ENCODE measurements around the gene SRRD. TPM values are rescaled to one million over a fixed set of nuclear protein-coding genes. Genes with fewer than 3 reads are reported as not detected.
A peak's percentile ranks its signal among the peaks of the same experiment; 100 is the strongest.

SRRD gene
- total and polyA plus RNA-seq, 7 donors = 25.4 to 51.2 (median 36.1) TPM

DNA sequence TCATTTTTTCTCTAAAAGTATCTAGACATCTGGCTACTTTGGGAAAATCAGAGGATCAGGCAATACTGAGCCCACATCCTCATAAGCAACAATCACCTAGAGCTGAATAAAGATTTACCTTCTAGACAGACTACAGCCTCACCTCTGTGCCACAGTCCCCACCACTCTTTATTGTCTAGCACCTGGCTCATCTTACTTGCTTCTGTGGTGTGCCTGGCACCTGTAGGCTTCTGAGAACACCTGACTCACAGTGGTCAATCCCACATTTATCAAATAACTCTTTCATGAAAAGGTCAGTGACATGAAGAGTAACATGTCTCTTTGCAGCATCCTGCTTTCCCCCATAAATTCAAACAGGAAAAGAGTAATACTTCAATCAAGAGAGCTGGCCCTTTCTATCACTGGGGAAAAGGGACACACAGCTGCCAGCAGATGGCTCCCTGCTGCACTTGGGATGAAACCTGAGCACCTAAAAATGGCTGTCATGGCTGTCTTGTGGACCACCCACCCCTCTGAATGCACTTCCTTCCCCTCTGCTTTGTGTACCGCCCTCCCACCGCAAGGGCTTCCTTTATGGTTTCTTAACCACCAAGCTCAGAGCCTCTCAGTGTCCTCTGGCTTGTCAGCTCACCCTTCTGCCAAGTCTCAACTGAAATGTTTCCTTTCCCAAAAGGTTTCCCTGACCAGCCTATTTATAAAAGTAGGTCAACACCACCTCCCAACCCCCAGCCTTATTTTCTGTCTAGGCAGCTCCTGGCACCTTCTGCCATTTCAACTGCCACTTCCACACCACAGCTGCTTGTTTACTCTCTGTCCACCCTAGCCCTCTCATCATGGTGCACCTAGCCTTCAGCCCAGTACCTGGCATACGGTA lies 19.2 kb downstream of the SRRD start:
- peaks cover 41% of the 10 kb centered on the region for H3K4me1 ChIP-seq
- 13 to 18% (median 14%) methylated on average over 3 of the region's 3 CpGs for WGBS, 3 donors
- no peaks in the 10 kb centered on the region for H3K27me3 ChIP-seq (ENCODE audit: insufficient read depth in 3 of 3, low read length in 2 of 3)
- TF ChIP-seq CTCF (IDR thresholded peaks at IDR 0.05) = peak; percentile 53
- DNase-seq (peak; percentile 29 to 75), ATAC-seq (peak; percentile 83 to 91 (median 89))
- peak overlapping the region; percentile 13 for H3K4me3 ChIP-seq
- no peaks in the 10 kb centered on the region for H3K9me3 ChIP-seq
- intact Hi-C loops (cut with DNase I) = loop anchor here in 1 of 2 donors (2.0 to 5.0 kb wide), 2 partner anchors 24 to 89 kb away; partner anchors contain the start of gene TPST2
- H3K36me3 ChIP-seq (ENCODE audit: insufficient read depth in 1 of 2, low read depth in 1 of 2) = peaks cover 28 to 99% of the 10 kb centered on the region in 2 donors
- peak overlapping the region; percentile 88 for H3K27ac ChIP-seq

GRCh38 chr22:26503758-26504157 lies 20.1 kb downstream of the SRRD start:
- DNase-seq (no peak), ATAC-seq (peak in 2 of 4 donors; percentile 33 to 41)
- peak overlapping the region; percentile 88 for H3K27ac ChIP-seq
- H3K27me3 ChIP-seq (ENCODE audit: insufficient read depth in 3 of 3, low read length in 2 of 3) = no peaks in the 10 kb centered on the region
- H3K36me3 ChIP-seq (ENCODE audit: insufficient read depth in 1 of 2, low read depth in 1 of 2) = peaks cover 26 to 99% of the 10 kb centered on the region in 2 donors
- intact Hi-C loops (cut with DNase I) = loop anchor here in 1 of 2 donors (2.0 to 5.0 kb wide), 2 partner anchors 23 to 89 kb away; partner anchors contain the start of gene TPST2
- peaks cover 41% of the 10 kb centered on the region for H3K4me1 ChIP-seq
- 23 to 48% (median 27%) methylated on average over 1 of the region's 1 CpG for WGBS, 3 donors
- H3K4me3 ChIP-seq = peak overlapping the region; percentile 3
- TF ChIP-seq CTCF (IDR thresholded peaks at IDR 0.05) = no peak
- H3K9me3 ChIP-seq = no peaks in the 10 kb centered on the region

DNA sequence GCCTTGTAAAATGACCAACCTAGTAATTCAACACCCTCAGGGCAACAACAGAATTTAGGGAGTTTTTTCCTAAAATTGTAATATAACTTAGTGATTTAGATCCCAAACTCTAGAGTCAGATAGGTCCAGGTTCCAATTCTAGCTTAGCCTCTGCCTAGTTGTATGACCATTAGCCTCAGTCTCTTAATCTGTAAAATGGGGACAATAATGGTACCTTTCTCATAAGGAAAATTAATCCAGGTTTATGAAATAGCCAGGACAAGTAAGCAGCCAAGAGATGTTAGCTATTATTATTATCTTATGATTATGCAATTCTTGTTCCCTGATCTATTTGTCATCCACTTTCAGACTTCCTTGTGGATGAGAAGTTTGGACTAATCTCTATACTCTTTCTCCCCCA lies 24.5 kb downstream of the SRRD start:
- H3K4me1 ChIP-seq = peaks cover 26% of the 10 kb centered on the region
- no peaks in the 10 kb centered on the region for H3K9me3 ChIP-seq
- H3K27ac ChIP-seq = no peak overlapping the region
- intact Hi-C loops (cut with DNase I) = no loop called here
- no peaks in the 10 kb centered on the region for H3K27me3 ChIP-seq (ENCODE audit: insufficient read depth in 3 of 3, low read length in 2 of 3)
- no peak for TF ChIP-seq CTCF (IDR thresholded peaks at IDR 0.05)
- DNase-seq = no peak
- ATAC-seq = no peak
- H3K4me3 ChIP-seq = no peak overlapping the region
- H3K36me3 ChIP-seq (ENCODE audit: insufficient read depth in 1 of 2, low read depth in 1 of 2) = peaks cover 24 to 77% of the 10 kb centered on the region in 2 donors

DNA sequence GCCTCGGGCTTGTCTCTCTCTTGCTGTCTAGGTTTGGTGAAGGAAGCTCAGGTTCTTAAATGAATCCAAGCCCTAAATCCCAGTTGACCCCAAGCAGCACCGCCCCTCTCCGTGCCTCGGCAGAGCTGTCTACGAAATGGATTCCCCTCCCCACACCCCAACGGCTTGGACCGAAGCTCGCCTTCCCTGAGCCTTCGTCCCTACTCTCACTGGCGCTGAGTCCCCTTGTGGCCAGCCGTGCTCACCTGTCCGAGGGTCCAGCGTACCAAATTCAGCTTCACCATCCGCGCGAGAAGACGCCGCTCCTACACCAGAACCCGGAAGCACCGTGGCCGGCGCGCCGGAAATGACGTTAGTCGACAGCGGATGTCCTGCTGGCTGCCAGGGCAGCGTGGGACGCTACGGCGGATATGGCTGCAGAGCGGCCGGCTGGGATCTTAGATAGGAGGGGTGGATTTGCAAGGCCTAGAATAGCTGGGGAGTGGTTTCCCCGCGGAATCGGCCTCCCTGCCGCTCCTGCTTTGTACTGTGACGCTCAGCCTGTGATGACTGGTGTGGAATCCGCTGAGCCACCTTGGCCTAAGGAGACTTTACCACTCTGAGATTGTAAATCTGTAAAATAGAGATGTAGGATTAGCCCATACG lies 28.6 kb downstream of the SRRD start, which contains the start of gene TFIP11:
Gene TFIP11 (minus strand): TSS at position 325 of the 645 bp plus-strand sequence. CDS start 2,201 bp downstream, outside the sequence.
- Histone ChIP-seq H3K4me1 (peaks cover 25% of the 10 kb centered on the region), H3K36me3 (ENCODE audit: insufficient read depth in 1 of 2, low read depth in 1 of 2) (peaks cover 11 to 36% of the 10 kb centered on the region in 2 donors), H3K27ac (peak within 1 kb of the TSS; percentile 85), H3K27me3 (ENCODE audit: insufficient read depth in 3 of 3, low read length in 2 of 3) (no peaks in the 10 kb centered on the region), H3K4me3 (peak within 1 kb of the TSS; percentile 81), H3K9me3 (no peaks in the 10 kb centered on the region)
- peak; percentile 95 to 98 for DNase-seq
- TF ChIP-seq CTCF (IDR thresholded peaks at IDR 0.05) = no peak
- ATAC-seq = peak; percentile 97 to 98 (median 97)
- intact Hi-C loops (cut with DNase I) = loop anchor here (5.0 kb wide), 1 partner anchor 75 kb away; no protein-coding TSS in a partner anchor
- WGBS, 3 donors = 0% methylated on average over 40 of the region's 40 CpGs

All from psoas muscle (tissue), 8 donors.